HG02870 (cell line): ENCODE data around the gene PIM3.

ENCODE experiments used
- ATAC-seq: cut with Tn5 transposase; IDR thresholded peaks from one replicate; pipeline ENCODE4 v1.9.1; 2021; ENCODE audit warnings: mild to moderate bottlenecking, moderate library complexity; ENCODE audit not compliant: unreplicated experiment

The PIM3 gene

GRCh38 chr22:49999946-50000586 is 39.5 kb downstream of the PIM3 start:
- ATAC-seq, result no peak

- no peak for ATAC-seq
Measured at GRCh38 chr22:50000587-50001387, 40.2 kb downstream of the PIM3 start.

- no peak for ATAC-seq
Measured at GRCh38 chr22:50001388-50002231, 41.0 kb downstream of the PIM3 start.

GRCh38 chr22:50002791-50003190 is 42.2 kb downstream of the PIM3 start:
- ATAC-seq, result no peak

- no peak for ATAC-seq
Measured at GRCh38 chr22:50004918-50005317, 44.3 kb downstream of the PIM3 start.

- ATAC-seq, result no peak
Measured at GRCh38 chr22:50007057-50007511, 46.5 kb downstream of the PIM3 start.

GRCh38 chr22:50008151-50009040 is 47.8 kb downstream of the PIM3 start:
- ATAC-seq, result no peak

GRCh38 chr22:50009251-50009650 is 48.7 kb downstream of the PIM3 start:
- ATAC-seq, result no peak

- ATAC-seq, result no peak
Measured at GRCh38 chr22:50009765-50010675, 49.4 kb downstream of the PIM3 start.

- ATAC-seq, result no peak
Measured at GRCh38 chr22:50010676-50011446, 50.3 kb downstream of the PIM3 start.

- ATAC-seq, result no peak
Measured at GRCh38 chr22:50011447-50012210, 51.1 kb downstream of the PIM3 start.

GRCh38 chr22:50012211-50013181 is 51.9 kb downstream of the PIM3 start, which contains the start of gene IL17REL:
Gene IL17REL (minus strand): TSS chr22:50012765. CDS start chr22:50012646, 119 bp downstream.
- ATAC-seq, result no peak
